IMR-90 (cell line): Measurements from ENCODE around the gene TOMM7.

Source experiments
- CEBPB ChIP-seq: IDR thresholded peaks from 2 replicates; pipeline ENCODE4 v1.6.1; 2012; ENCODE audit warnings: low read depth, low read length, improper control_type of control experiment
- CHD1 ChIP-seq: IDR thresholded peaks from 2 replicates; pipeline ENCODE4 v1.6.1; 2012; ENCODE audit warnings: low read depth, low read length, improper control_type of control experiment
- MAFK ChIP-seq: IDR thresholded peaks from 2 replicates; pipeline ENCODE4 v1.6.1; 2012; ENCODE audit warnings: low read depth, low read length, improper control_type of control experiment
- MXI1 ChIP-seq: IDR thresholded peaks from 2 replicates; pipeline ENCODE4 v1.6.1; 2012; ENCODE audit warnings: low read depth, mild to moderate bottlenecking, low read length, moderate library complexity, borderline replicate concordance
- NFE2L2 ChIP-seq: fragments of 150-350 bp; IDR thresholded peaks from 2 replicates; pipeline ENCODE4 v1.6.1; 2016; ENCODE audit warnings: low read depth, mild to moderate bottlenecking, low read length
- POLR2A ChIP-seq: IDR thresholded peaks from 2 replicates; pipeline ENCODE4 v1.6.1; 2012; ENCODE audit warnings: mild to moderate bottlenecking, low read depth, low read length
- RAD21 ChIP-seq: IDR thresholded peaks from 2 replicates; pipeline ENCODE4 v1.6.1; 2012; ENCODE audit warnings: low read length, improper control_type of control experiment
- RCOR1 ChIP-seq: IDR thresholded peaks from 2 replicates; pipeline ENCODE4 v1.6.1; 2012; ENCODE audit warnings: mild to moderate bottlenecking, low read length, improper control_type of control experiment; ENCODE audit not compliant: insufficient replicate concordance
- RFX5 ChIP-seq: IDR thresholded peaks from 2 replicates; pipeline ENCODE4 v1.8.0; 2012; ENCODE audit warnings: low read depth, mild to moderate bottlenecking, low read length, moderate library complexity
- SMC3 ChIP-seq: fragments of 150-350 bp; IDR thresholded peaks from 2 replicates; pipeline ENCODE4 v1.6.1; 2016; ENCODE audit warnings: low read depth, mild to moderate bottlenecking, antibody characterized with exemption, low read length, moderate library complexity
- TF ChIP-seq, protein P1 (sequence below): conservative IDR thresholded peaks from 2 replicates; pipeline ENCODE4 v1.5.1; 2012; ENCODE audit warnings: mild to moderate bottlenecking, low read depth, low read length, improper control_type of control experiment

DNA sequence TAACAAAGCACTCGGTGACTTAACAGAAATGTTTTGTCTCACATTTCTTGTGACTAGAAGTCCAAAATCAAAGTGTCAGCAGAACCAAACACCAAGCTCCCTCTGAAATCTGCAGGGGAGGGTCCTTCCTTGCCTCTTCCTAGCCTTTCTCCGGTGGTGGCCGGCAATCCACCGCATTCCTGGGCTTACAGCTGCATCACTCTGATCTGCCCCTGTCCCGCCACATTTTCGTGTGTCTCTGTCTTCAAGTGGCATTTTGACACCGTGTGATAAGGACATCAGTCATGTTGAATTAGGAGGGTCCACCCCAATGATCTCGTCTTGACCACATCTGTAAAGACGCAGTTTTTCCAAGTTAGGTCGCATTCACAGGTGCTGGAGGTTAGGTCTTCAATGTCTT is 30.5 kb upstream of the TOMM7 start:
- TF ChIP-seq, protein P1, sequence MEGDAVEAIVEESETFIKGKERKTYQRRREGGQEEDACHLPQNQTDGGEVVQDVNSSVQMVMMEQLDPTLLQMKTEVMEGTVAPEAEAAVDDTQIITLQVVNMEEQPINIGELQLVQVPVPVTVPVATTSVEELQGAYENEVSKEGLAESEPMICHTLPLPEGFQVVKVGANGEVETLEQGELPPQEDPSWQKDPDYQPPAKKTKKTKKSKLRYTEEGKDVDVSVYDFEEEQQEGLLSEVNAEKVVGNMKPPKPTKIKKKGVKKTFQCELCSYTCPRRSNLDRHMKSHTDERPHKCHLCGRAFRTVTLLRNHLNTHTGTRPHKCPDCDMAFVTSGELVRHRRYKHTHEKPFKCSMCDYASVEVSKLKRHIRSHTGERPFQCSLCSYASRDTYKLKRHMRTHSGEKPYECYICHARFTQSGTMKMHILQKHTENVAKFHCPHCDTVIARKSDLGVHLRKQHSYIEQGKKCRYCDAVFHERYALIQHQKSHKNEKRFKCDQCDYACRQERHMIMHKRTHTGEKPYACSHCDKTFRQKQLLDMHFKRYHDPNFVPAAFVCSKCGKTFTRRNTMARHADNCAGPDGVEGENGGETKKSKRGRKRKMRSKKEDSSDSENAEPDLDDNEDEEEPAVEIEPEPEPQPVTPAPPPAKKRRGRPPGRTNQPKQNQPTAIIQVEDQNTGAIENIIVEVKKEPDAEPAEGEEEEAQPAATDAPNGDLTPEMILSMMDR: no peak
- TF ChIP-seq POLR2A: no peak
- no peak for TF ChIP-seq SMC3
- no peak for TF ChIP-seq NFE2L2
- TF ChIP-seq RCOR1: no peak
- no peak for TF ChIP-seq MXI1
- no peak for TF ChIP-seq CHD1
- TF ChIP-seq MAFK: no peak
- TF ChIP-seq RFX5: no peak
- TF ChIP-seq RAD21: no peak
- no peak for TF ChIP-seq CEBPB
